ENCODE results near the gene DCPS.
"Not testable (repeated sequence)": the region's sequence is repeated elsewhere in the genome, so short reads cannot be mapped to it uniquely, and the experiment has no call there.

The DCPS gene

GRCh38 chr11:126290887-126291286, 13.0 kb upstream of the DCPS start:
- no peak for DNase-seq (ENCODE audit: low read depth)

- no peak for DNase-seq (ENCODE audit: low read depth)
Measured at GRCh38 chr11:126293726-126294125, 10.1 kb upstream of the DCPS start.

GRCh38 chr11:126297004-126297403, 6.9 kb upstream of the DCPS start:
- no peak for DNase-seq (ENCODE audit: low read depth)

- no peak for DNase-seq (ENCODE audit: low read depth)
Measured at GRCh38 chr11:126304457-126305075, 706 bp downstream of the DCPS start.

GRCh38 chr11:126305699-126306098, 1.8 kb downstream of the DCPS start:
- DNase-seq (ENCODE audit: low read depth), result no peak

GRCh38 chr11:126307706-126308105, 3.8 kb downstream of the DCPS start:
- no peak for DNase-seq (ENCODE audit: low read depth)

GRCh38 chr11:126308271-126308671, 4.4 kb downstream of the DCPS start:
- DNase-seq (ENCODE audit: low read depth), result no peak

GRCh38 chr11:126308771-126309170, 4.9 kb downstream of the DCPS start:
- DNase-seq (ENCODE audit: low read depth), result not testable (repeated sequence)

- DNase-seq (ENCODE audit: low read depth), result no peak
Measured at GRCh38 chr11:126310200-126310991, 6.5 kb downstream of the DCPS start.

- DNase-seq (ENCODE audit: low read depth), result no peak
Measured at GRCh38 chr11:126310992-126311310, 7.1 kb downstream of the DCPS start.

- no peak for DNase-seq (ENCODE audit: low read depth)
Measured at GRCh38 chr11:126311401-126312291, 7.8 kb downstream of the DCPS start.

GRCh38 chr11:126312961-126313360, 9.1 kb downstream of the DCPS start:
- DNase-seq (ENCODE audit: low read depth), result no peak

GRCh38 chr11:126313826-126314225, 10.0 kb downstream of the DCPS start:
- DNase-seq (ENCODE audit: low read depth), result no peak

- DNase-seq (ENCODE audit: low read depth), result no peak
Measured at GRCh38 chr11:126317432-126317755, 13.5 kb downstream of the DCPS start.

- DNase-seq (ENCODE audit: low read depth), result no peak
Measured at GRCh38 chr11:126317756-126318573, 14.1 kb downstream of the DCPS start.

- no peak for DNase-seq (ENCODE audit: low read depth)
Measured at GRCh38 chr11:126318574-126319373, 14.9 kb downstream of the DCPS start.

GRCh38 chr11:126319374-126319740, 15.5 kb downstream of the DCPS start:
- DNase-seq (ENCODE audit: low read depth), result no peak

GRCh38 chr11:126322996-126323395, 19.1 kb downstream of the DCPS start:
- DNase-seq (ENCODE audit: low read depth), result no peak

- no peak for DNase-seq (ENCODE audit: low read depth)
Measured at GRCh38 chr11:126327281-126328000, 23.6 kb downstream of the DCPS start.

GRCh38 chr11:126328001-126328390, 24.1 kb downstream of the DCPS start:
- no peak for DNase-seq (ENCODE audit: low read depth)

- no peak for DNase-seq (ENCODE audit: low read depth)
Measured at GRCh38 chr11:126328444-126328843, 24.6 kb downstream of the DCPS start.

Data from HS-27A (cell line).